BLaER1 treated with 17β-estradiol and CSF1 and Interleukin-3, amounts not matched to agents 10 nM and 100 nM (cell line): ENCODE measurements around the gene EPHA3.

Experiments used
- H3K27ac ChIP-seq, 11 experiments: shearing (Covaris generic); formaldehyde crosslinking; 2 replicates each; pipeline ENCODE4 v1.8.1; 2022
- H3K27me3 ChIP-seq, 11 experiments: shearing (Covaris generic); formaldehyde crosslinking; 2 replicates each; pipeline ENCODE4 v1.8.1; 2022
- H3K36me3 ChIP-seq, 11 experiments: shearing (Covaris generic); formaldehyde crosslinking; 2 replicates each; pipeline ENCODE4 v1.8.1; 2022
- H3K4me1 ChIP-seq, 10 experiments: shearing (Covaris generic); formaldehyde crosslinking; 2 replicates each; pipeline ENCODE4 v1.8.1; 2022
- H3K4me2 ChIP-seq, 11 experiments: shearing (Covaris generic); formaldehyde crosslinking; 2 replicates each; pipeline ENCODE4 v1.8.1; 2022
- H3K4me3 ChIP-seq, 10 experiments: shearing (Covaris generic); formaldehyde crosslinking; 2 replicates each; pipeline ENCODE4 v1.8.1; 2022
- H3K9ac ChIP-seq, 11 experiments: shearing (Covaris generic); formaldehyde crosslinking; 2 replicates each; pipeline ENCODE4 v1.8.1; 2022
- H3K9me3 ChIP-seq, 11 experiments: shearing (Covaris generic); formaldehyde crosslinking; replicated peaks in 1 of 11; 2 replicates each; pipeline ENCODE4 v1.8.1; 2022
- H4K20me1 ChIP-seq, 11 experiments: shearing (Covaris generic); formaldehyde crosslinking; 2 replicates each; pipeline ENCODE4 v1.8.1; 2022
- Cebpa-rat ChIP-seq, 11 experiments: shearing (Covaris generic); IDR thresholded peaks; 2 replicates each; pipeline ENCODE4 v1.8.1; 2022

Gene EPHA3

GRCh38 chr3:89414270-89414669 lies 306.8 kb downstream of the EPHA3 start:
- Histone ChIP-seq H4K20me1 (no peaks in the 10 kb centered on the region), H3K9ac (no peak overlapping the region), H3K27ac (no peak overlapping the region), H3K36me3 (peaks cover 19 to 85% (median 67%) of the 10 kb centered on the region in 11 experiments; a peak in 21 of 22 replicates), H3K9me3 (no peaks in the 10 kb centered on the region), H3K4me1 (no peaks in the 10 kb centered on the region), H3K4me3 (no peak overlapping the region), H3K4me2 (no peak overlapping the region), H3K27me3 (no peaks in the 10 kb centered on the region)
- no peak for TF ChIP-seq Cebpa-rat (IDR thresholded peaks at IDR 0.05)

DNA sequence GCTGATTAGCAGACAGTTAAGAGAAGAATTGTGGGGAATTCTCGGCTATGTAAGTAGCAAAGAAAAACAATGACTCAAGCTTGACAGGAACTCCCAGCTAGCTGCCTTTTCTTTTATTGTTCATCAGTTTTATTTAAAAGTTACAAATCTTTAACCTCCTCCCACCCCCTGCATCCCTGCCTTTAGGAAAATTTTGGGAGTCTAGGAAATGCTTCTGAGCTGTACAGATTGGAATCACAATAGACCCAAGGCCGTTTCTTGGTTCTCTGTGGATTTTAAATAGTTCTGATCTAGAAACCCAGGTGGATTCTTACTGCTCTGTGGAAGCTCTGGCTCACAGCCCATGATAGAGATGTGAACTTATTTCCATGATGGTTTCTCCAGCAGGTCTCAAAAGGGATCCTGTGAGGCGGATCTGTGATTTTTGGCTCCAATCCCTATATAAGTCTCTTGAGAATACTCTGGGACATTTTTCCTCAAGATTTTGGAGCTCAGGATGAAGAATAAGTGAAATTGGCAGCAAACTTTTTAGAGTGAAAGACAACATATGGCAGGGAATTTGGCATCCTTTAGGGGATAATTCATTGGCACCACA lies 312.3 kb downstream of the EPHA3 start:
- H3K36me3 ChIP-seq, result peaks cover 30 to 89% (median 66%) of the 10 kb centered on the region in 11 experiments; a peak in 21 of 22 replicates
- no peak for TF ChIP-seq Cebpa-rat (IDR thresholded peaks at IDR 0.05)
- H3K27ac ChIP-seq, result no peak overlapping the region

DNA sequence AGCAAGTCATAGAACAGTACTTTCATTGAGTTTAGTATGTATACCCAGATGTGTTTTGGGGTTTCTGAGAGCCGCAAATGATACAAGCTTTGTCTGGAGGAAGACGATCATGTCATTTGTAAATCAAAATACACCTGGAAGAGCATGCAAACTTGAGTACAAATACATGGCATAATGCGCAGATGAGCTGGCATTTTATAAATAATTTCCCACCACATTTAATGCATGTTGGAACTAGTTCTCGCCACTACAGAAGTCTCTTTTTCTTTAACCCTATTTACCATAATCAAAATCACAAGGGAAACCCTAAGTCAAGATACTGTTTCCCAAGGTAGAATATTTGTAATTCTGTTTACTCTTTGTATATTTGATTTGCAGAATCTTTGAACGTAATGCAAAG lies 318.6 kb downstream of the EPHA3 start:
- Histone ChIP-seq H3K27ac (no peak overlapping the region), H4K20me1 (no peaks in the 10 kb centered on the region), H3K9me3 (no peaks in the 10 kb centered on the region), H3K36me3 (peaks cover 26 to 87% (median 54%) of the 10 kb centered on the region in 11 experiments; a peak in 19 of 22 replicates), H3K4me1 (no peaks in the 10 kb centered on the region), H3K4me3 (no peak overlapping the region), H3K4me2 (no peak overlapping the region), H3K9ac (no peak overlapping the region), H3K27me3 (no peaks in the 10 kb centered on the region)
- TF ChIP-seq Cebpa-rat (IDR thresholded peaks at IDR 0.05), result no peak

More for the DNA sequence above, 312.3 kb downstream of the EPHA3 start:
- no peaks in the 10 kb centered on the region for H4K20me1 ChIP-seq
- H3K4me1 ChIP-seq, result no peaks in the 10 kb centered on the region
- no peaks in the 10 kb centered on the region for H3K27me3 ChIP-seq
- no peak overlapping the region for H3K4me3 ChIP-seq
- H3K9ac ChIP-seq, result no peak overlapping the region
- no peak overlapping the region for H3K4me2 ChIP-seq
- no peaks in the 10 kb centered on the region for H3K9me3 ChIP-seq

DNA sequence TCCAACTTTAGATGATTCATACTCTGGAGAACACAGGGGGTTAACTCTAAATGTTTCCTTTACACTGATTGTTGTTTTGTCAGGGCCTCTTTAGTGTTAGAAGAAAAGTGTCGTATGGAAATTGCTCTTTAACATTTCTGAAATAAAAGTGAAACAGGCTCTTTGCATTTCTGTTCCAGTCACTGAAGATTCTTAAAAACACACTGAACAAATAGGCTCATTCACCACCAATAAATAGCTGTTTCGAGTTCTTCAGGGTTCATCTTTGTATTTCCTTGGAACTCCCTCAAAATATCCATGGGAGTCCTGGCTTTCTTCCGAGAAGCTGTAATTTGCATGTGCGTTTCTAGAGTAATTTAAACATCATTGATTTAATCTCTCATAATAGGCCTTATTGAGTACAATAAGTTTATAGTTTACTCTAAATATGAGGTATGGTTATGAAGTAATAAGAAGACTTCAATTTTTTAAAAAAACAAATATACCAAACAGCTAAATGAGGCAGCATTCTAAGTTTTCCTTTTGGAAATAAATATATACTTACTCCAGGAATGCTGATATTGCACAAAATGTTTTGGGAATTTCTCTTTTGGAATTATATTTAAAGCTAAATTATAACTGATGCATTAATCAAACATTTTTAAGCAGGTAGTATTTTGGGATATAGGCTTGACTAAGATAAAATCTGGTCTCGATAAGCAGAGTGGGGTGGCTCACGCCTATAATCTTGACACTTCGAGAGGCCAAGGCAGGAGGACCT lies 327.4 kb downstream of the EPHA3 start:
- TF ChIP-seq Cebpa-rat (IDR thresholded peaks at IDR 0.05), result no peak
- H3K9me3 ChIP-seq, result no peaks in the 10 kb centered on the region
- no peak overlapping the region for H3K27ac ChIP-seq
- H3K36me3 ChIP-seq, result peaks cover 15 to 93% (median 63%) of the 10 kb centered on the region in 11 experiments; a peak in 19 of 22 replicates
- H3K4me3 ChIP-seq, result no peak overlapping the region
- no peak overlapping the region for H3K4me2 ChIP-seq
- no peaks in the 10 kb centered on the region for H3K4me1 ChIP-seq
- H3K27me3 ChIP-seq, result no peaks in the 10 kb centered on the region
- H4K20me1 ChIP-seq, result 0 out of 22 replicates have a peak, but pooled peaks cover 0 to 6% (median 0%) of the 10 kb centered on the region in 11 experiments
- no peak overlapping the region for H3K9ac ChIP-seq

DNA sequence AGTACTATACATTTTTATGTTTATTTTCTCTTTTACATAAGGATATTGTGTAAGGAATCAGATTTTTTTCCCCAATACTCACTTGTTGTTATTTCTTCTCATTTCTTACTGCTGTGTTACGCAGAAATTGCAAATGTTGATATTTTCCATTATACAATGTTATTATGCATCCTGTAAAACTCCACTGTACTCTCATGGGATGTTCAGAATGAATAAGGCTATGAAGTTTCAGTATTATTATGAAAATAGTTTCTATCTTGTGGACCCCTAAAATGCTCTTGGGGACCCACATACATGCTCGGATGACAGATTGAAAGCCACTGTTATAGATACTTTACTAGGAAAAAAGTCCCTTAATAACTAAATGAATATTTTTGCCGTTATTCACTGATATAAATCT lies 329.4 kb downstream of the EPHA3 start:
- H3K27me3 ChIP-seq, result no peaks in the 10 kb centered on the region
- H3K4me2 ChIP-seq, result no peak overlapping the region
- no peaks in the 10 kb centered on the region for H3K9me3 ChIP-seq
- no peak overlapping the region for H3K9ac ChIP-seq
- H3K27ac ChIP-seq, result no peak overlapping the region
- H3K4me1 ChIP-seq, result no peaks in the 10 kb centered on the region
- H3K36me3 ChIP-seq, result peaks cover 9 to 94% (median 62%) of the 10 kb centered on the region in 11 experiments; a peak in 18 of 22 replicates
- H3K4me3 ChIP-seq, result no peak overlapping the region
- 0 out of 22 replicates have a peak, but pooled peaks cover 0 to 6% (median 0%) of the 10 kb centered on the region in 11 experiments for H4K20me1 ChIP-seq
- no peak for TF ChIP-seq Cebpa-rat (IDR thresholded peaks at IDR 0.05)

GRCh38 chr3:89440386-89440785 lies 333.0 kb downstream of the EPHA3 start:
- TF ChIP-seq Cebpa-rat (IDR thresholded peaks at IDR 0.05), result no peak
- Histone ChIP-seq H3K9me3 (no peaks in the 10 kb centered on the region), H3K4me1 (no peaks in the 10 kb centered on the region), H3K27ac (no peak overlapping the region), H3K9ac (no peak overlapping the region), H4K20me1 (no peaks in the 10 kb centered on the region), H3K27me3 (no peaks in the 10 kb centered on the region), H3K4me2 (no peak overlapping the region), H3K4me3 (no peak overlapping the region), H3K36me3 (peaks cover 5 to 94% (median 50%) of the 10 kb centered on the region in 11 experiments; a peak in 18 of 22 replicates)

DNA sequence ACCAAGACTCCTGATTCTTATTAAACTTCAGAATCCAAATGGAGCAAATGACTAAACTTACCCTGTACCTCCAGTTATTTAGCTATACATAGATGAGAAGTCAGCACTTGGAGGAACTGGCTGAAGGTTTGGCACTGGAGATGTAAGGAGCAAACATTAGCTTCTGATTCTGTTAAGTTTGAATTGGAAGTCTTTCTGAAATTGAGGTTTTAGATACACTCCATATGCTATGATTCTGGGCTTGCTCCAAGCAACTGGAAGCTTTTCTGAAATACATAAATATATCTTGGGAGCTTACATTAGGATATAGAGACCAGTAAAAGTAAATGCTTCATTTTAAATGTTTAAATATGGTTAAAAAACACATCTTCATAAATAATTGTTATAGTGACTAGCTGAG lies 333.7 kb downstream of the EPHA3 start:
- H3K4me2 ChIP-seq, result no peak overlapping the region
- peaks cover 5 to 92% (median 54%) of the 10 kb centered on the region in 11 experiments; a peak in 18 of 22 replicates for H3K36me3 ChIP-seq
- H3K4me3 ChIP-seq, result no peak overlapping the region
- H3K4me1 ChIP-seq, result no peaks in the 10 kb centered on the region
- H3K9ac ChIP-seq, result no peak overlapping the region
- no peaks in the 10 kb centered on the region for H3K27me3 ChIP-seq
- H4K20me1 ChIP-seq, result no peaks in the 10 kb centered on the region
- H3K9me3 ChIP-seq, result no peaks in the 10 kb centered on the region
- no peak overlapping the region for H3K27ac ChIP-seq
- TF ChIP-seq Cebpa-rat (IDR thresholded peaks at IDR 0.05), result no peak

GRCh38 chr3:89446593-89446992 lies 339.2 kb downstream of the EPHA3 start:
- Histone ChIP-seq H3K9me3 (no peaks in the 10 kb centered on the region), H3K27ac (no peak overlapping the region), H3K36me3 (peaks cover 20 to 87% (median 57%) of the 10 kb centered on the region in 11 experiments), H3K4me1 (no peaks in the 10 kb centered on the region), H3K4me3 (no peak overlapping the region), H4K20me1 (no peaks in the 10 kb centered on the region), H3K27me3 (no peaks in the 10 kb centered on the region), H3K4me2 (no peak overlapping the region), H3K9ac (no peak overlapping the region)
- no peak for TF ChIP-seq Cebpa-rat (IDR thresholded peaks at IDR 0.05)

GRCh38 chr3:89447243-89447642 lies 339.8 kb downstream of the EPHA3 start:
- H3K27me3 ChIP-seq, result no peaks in the 10 kb centered on the region
- TF ChIP-seq Cebpa-rat (IDR thresholded peaks at IDR 0.05), result no peak
- H3K4me3 ChIP-seq, result no peak overlapping the region
- no peak overlapping the region for H3K9ac ChIP-seq
- H3K27ac ChIP-seq, result no peak overlapping the region
- no peaks in the 10 kb centered on the region for H3K4me1 ChIP-seq
- no peak overlapping the region for H3K4me2 ChIP-seq
- no peaks in the 10 kb centered on the region for H3K9me3 ChIP-seq
- H3K36me3 ChIP-seq, result peaks cover 22 to 87% (median 58%) of the 10 kb centered on the region in 11 experiments
- no peaks in the 10 kb centered on the region for H4K20me1 ChIP-seq
